ENCODE results near the gene OR52H1. TPM values are rescaled to one million over a fixed set of nuclear protein-coding genes. Genes with fewer than 3 reads are reported as not detected.

OR52H1 gene
- total and polyA plus RNA-seq, 9 of the 15 experiments (the other 6 are each of a cell fraction or from before 2014, with no cell fraction given), result 0.15 TPM; not detected in 8

- TF ChIP-seq RREB1 (CRISPR knock-in tag; IDR thresholded peaks at IDR 0.05) (no peak), NFIC (IDR thresholded peaks at IDR 0.05) (peak; percentile 92), ZNF263 (CRISPR knock-in tag; IDR thresholded peaks at IDR 0.05; ENCODE audit: borderline replicate concordance) (no peak), DLX4 (CRISPR knock-in tag; IDR thresholded peaks at IDR 0.05) (no peak), ZBTB7A (IDR thresholded peaks at IDR 0.05; ENCODE audit: borderline replicate concordance, control insufficient read depth, low read depth, low read length) (no peak)
Observed at GRCh38 chr11:5575152-5575551, 26.8 kb upstream of the OR52H1 start (continued).
